Stimulated activated CD4-positive, alpha-beta T cell treated with anti-CD3 and anti-CD28 coated beads, Interleukin-15, amount 100 ng/mL, for 48 hours (primary cell): ENCODE measurements around the gene SASS6.

Experiments
- DNase-seq, 2 donors: peaks; one replicate each; pipeline ENCODE4 v3.0.0-alpha.2; 2020; ENCODE audit warnings: low read depth in 2 of 2

The SASS6 gene, protein sequence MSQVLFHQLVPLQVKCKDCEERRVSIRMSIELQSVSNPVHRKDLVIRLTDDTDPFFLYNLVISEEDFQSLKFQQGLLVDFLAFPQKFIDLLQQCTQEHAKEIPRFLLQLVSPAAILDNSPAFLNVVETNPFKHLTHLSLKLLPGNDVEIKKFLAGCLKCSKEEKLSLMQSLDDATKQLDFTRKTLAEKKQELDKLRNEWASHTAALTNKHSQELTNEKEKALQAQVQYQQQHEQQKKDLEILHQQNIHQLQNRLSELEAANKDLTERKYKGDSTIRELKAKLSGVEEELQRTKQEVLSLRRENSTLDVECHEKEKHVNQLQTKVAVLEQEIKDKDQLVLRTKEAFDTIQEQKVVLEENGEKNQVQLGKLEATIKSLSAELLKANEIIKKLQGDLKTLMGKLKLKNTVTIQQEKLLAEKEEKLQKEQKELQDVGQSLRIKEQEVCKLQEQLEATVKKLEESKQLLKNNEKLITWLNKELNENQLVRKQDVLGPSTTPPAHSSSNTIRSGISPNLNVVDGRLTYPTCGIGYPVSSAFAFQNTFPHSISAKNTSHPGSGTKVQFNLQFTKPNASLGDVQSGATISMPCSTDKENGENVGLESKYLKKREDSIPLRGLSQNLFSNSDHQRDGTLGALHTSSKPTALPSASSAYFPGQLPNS

DNA sequence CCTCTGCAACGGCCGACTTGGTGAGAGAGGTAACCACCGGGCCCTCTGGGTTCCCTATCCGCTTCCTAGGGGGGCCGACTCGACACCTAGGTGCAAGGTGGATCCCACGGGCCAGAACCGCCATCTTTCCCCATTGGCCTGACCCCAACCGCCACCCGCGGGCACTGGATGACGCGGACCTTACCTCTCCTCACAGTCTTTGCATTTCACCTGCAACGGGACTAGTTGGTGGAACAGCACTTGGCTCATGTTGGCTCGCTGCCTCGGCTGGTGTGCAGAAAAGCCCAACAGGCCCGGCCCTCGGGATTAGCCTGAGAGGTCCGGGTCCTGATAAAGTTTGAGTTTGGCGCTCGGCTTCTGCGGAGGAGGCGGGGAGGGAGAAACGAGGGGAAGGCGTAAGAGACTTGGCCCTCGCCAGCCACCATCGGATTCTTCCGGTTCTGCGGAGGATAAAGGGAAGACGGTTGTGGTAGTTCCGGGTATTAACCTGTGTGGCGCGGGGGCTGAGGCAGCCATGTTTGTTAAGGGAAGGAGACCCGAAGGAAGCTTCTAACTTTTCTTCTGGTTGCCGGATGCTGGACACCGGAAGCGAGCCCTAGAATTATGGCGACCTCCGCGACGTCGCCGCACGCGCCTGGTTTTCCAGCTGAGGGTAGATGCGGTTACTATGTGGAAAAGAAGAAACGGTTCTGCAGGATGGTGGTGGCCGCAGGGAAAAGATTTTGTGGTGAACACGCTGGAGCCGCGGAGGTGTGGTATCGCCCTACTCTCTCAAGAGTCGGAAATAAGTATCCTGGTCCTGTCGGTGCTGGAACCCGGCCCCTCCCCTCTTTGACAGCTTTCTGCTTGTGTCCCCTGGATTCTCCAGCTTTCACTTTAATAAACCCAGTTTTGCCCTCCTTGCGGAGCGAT is at the start of gene SASS6, which contains the start of gene TRMT13:
SASS6 (minus strand) TSS at position 365 of the 912 bp plus-strand sequence; CDS start at position 249, 116 bp downstream.
TRMT13 (plus strand) TSS at position 598 of the 912 bp plus-strand sequence; CDS start at position 604, 6 bp downstream.
- DNase-seq = peak; percentile 91 to 93

DNA sequence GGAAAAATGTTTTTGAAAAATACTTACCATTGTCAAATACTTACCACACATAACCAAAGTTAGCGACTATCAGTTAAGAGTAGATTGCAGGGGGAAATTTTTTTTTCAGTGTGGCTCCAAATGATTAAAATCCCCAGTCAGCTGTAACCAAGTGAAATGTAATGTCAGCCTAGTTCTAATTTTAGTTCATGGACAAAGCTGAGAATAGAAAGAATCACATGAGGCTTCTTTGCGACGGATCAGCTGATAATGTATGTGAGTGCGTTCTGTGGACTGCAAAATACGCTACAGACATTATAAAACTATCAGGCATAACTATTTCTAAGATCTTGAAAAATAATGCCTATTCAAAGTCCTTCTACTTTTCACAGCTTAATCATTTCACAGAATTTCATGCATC is 45.4 kb upstream of the SASS6 start, which contains the start of gene LRRC39:
LRRC39 (minus strand) TSS at position 166 of the 400 bp plus-strand sequence. CDS start 9,740 bp downstream, outside the sequence.
- no peak for DNase-seq

DNA sequence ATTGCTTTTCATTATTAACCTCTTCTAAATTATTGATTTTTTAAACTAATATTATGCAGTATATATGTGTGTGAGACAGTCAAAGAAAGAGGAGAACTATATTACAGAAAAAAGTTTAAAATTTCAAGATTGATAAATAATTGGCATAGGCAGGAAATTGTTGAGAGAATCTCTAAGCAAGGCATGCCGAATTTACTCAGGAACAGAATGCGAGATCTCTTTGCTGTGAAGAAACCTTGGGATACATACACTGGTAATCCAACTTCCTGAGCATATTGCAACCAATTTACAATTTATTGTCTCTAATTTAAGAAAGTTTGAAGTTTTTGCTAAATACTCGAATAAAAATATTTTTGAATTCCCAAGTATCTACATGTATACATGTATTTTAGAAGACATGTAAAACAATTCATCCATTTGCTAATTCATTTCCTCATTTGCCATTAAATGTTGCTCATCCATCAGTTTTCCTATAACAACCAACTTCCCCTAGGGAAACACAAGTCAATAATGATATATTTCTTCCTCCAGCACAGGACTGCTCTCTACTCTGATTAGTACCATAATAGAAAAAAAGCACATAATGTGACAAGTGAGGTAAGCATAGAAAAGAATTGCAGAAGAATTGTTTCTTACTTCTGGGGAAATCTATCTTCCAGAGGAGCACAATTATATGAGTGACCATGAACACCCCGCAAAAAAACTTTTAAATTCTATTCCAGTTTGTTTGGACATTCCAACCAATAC is 44.7 kb upstream of the SASS6 start:
- no peak for DNase-seq

DNA sequence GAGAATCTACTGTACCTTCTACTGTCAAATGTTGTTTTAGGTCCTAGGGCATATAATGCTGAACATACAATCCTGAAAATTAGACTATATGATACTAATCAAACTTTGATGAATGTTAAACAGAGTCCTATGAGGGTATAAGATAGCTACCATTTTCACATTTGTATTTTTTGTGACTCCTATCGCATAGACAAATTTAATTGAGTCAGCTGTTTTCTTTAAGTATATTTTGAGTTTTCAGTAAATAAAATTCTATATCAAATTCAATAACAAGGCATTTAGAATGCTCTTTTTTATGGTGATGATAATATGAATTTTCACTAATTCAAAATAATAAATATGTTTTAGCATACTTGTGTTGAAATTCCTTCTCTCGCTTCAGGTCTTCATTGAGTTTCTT is 35.3 kb upstream of the SASS6 start:
- no peak for DNase-seq

DNA sequence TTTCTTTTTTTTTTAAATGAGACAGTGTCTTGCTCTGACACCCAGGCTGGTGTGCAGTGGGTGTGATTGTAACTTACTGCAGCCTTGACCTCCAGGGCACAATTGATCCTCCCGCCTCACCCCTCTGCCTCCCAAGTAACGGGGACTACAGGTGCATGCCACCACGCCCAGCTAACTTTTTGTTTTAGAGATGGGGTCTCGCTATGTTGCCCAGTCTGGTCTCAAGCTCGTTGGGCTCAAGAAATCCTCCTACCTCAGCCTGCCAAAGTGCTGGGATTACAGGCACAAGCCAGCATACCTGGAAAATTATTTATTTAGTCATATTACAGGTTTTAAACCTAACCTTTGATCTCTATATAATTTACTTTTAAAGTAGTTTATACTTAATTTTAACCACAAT is 32.0 kb upstream of the SASS6 start:
- DNase-seq = no peak

DNA sequence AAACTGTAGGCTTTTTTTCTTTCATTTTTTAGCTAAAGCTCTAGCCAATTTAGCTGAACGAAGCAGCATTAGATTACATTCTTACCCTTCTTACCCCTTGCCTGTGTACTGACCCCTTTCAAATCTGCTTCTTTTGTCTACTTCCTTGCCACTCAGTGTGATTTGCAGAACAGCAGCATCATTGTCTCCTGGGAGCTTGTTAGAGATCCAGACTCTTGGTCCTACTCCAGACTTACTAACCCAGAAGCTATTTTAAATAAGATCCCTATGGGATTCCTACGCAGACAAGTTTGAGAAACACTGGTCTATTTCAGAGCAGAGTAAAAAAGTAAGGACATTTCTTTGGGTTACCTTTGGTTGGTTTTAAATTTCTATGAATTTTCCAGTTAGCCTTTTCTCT is 31.5 kb upstream of the SASS6 start:
- no peak for DNase-seq

DNA sequence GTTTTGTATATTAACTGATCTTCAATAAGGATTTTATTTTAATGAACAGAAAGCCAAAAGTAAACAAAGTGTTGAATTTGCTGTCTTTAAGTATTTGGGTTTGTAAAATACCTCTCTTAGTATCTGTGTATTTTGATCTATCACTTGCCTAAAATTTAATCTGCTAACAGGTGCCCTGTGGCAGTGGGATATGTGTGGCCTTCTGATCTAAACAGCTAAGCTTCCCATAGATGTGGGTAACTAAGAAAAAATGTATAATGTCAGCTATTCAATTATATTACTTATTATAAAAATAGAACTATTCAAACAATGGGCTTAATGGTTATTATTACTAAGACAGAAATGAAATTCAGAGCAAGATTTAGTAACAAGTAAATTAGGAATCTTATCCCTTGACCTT is 30.2 kb upstream of the SASS6 start:
- DNase-seq = no peak

DNA sequence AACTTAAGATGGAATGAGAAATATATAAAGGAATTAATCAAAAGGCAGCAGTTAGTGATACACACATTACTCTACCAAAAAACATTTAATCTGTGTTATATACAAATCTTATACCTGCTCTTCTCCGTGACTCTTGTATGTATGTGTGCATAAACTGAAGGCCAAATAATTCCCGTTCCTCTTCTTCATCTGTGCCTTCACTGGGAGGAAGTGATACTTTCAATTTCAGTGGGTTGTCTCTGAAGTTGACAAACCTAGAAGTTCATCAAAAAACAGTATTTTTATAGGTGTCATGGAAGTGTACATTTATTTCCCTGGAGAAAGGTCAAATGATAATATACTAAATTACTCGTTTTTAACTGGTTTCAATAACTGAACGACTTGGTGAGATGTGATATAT is 19.5 kb upstream of the SASS6 start:
- DNase-seq = no peak

DNA sequence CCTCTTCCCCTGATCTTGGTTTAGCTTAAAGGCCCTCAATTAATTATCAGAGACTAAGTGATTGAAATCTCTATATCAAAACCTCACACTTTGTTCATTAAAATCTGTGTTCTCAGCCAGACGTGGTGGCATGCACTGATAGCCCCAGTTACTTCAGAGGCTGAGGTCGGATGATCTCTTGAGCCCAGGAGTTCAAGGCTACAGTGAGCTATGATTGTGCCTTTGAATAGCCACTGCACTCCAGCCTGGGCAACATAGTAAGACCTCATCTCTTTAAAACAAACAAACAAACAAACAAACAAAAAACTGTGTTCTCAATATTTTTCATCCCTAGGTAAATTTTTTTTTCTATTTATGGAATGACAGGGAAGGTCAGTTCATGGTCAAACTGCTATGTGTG is 18.9 kb upstream of the SASS6 start:
- no peak for DNase-seq

DNA sequence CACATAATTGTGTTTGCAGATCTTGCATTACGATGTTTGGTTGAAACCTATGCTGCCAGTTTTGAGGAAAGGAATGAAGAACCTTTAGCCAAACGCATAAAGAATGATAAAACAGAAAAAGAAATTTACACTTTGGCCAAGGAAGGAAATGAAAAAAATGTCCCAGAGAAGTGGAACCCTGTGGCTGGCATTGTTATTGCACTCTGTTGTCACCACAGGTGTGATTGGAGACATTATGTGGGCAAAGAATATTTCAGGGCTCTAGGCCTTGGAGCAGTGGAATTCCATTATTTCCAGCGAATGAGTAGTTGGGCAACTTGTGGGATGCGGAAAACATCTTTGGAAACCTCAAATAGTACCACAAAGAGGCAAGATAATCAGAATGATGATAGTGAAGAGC is 15.1 kb upstream of the SASS6 start:
- DNase-seq = no peak

DNA sequence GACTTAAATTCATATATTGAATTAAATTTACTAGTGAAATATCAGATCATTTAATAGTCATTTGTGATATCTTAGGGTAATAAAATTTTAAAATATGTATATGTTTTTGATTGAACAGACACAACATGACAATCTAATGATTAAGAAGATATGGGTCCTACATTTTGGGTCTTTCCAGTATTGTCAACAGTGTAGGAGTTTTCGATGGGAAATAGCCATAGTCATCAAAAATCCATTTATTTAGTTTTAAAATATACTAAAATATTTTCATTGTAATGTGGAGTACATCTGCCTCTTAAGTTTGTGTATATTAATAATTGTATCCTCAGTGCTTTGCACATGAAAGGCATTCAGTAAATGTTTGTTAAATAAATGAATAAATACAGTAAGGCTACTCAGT is 14.2 kb upstream of the SASS6 start:
- no peak for DNase-seq

DNA sequence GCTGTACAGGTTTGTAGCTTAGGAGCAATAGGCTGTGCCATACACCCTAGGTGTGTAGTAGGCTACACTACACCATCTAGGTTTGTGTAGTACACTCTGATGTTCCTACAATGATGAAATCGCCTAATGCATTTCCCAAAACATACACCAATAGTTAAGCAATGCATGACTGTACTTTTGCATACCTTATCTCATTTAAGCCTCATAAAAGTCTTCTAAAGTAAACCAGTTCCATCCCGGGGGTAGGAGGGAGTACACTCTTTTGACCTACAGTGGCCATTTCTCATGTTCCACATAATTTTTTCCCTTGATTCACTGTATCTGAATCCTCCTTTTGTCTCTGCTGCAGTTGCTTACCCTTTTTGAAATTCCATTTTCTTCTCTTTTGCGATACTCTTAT is 12.4 kb upstream of the SASS6 start:
- DNase-seq = no peak

DNA sequence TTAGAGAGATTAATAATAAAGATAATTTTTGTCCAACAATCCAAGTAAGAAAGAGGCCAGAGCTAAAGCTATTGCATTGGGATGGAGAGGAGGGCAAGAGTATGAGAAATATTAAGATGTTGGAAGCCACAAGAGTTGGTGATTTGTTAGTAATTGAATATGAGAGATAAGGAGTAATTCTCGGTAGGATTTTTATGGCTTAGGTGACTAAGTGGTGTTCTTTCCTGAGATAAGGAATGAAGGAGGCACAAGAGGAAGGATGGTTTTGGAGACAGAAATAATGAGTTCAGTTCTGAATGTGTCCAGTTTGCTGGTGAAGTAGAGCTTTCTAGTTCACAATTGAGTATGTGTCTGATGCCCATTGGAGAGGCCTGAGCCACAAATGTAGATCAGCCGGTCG is 9.6 kb upstream of the SASS6 start:
- no peak for DNase-seq

DNA sequence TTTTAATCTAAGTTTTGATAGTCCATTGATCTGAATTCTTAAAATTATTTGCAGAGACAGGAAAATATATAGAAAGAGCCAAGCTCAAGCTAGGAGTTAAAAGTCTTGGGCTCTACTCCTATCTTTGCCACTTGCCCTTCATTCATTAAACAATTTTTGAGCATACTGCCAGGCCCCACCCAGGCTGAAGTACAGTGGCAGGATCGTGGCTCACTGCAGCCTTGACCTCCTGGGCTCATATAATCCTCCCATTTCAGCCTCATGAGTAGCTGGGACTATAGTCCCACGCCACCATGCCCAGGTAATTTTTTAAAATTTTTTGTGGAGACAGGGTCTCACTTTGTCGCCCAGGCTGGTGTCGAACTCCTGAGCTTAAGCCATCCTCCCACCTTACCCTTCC is 8.5 kb upstream of the SASS6 start:
- DNase-seq = no peak

DNA sequence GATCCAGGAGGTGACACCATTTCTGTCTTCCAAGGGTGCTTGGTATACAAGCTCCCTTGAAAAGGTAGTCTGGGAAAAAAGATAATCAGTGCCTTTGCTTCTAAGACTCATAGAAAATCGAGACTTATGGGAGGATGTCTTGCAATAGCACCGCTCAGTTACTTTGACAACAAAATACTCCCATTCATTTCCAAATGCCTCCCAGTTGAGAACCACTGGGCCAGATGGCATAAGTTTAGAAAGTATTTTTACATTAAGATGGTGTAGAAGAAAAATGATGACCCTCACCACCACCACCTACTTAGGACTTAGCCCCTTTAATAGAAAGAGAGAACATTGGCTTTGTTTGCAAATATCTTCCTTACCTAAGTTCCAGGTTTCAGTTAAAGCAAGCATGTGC is 4.9 kb upstream of the SASS6 start:
- no peak for DNase-seq

DNA sequence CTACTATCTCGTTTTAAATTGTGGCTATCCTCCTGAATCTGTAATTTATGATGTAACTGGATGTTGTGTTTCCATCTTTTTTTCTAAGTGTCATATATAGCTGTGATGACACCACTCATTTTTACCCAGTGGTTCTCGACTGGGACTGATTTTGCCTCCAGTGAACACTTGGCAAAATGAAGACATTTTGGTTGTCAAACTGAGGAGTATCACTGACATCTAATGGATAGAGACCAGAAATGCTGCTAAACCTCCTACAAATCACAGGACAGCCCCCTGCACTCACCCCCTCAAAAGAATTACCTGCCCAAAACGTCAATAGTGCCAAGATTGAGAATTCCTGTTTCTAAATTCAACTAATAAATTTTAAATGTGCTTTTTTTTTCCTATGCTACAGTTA is 2.1 kb upstream of the SASS6 start:
- no peak for DNase-seq

DNA sequence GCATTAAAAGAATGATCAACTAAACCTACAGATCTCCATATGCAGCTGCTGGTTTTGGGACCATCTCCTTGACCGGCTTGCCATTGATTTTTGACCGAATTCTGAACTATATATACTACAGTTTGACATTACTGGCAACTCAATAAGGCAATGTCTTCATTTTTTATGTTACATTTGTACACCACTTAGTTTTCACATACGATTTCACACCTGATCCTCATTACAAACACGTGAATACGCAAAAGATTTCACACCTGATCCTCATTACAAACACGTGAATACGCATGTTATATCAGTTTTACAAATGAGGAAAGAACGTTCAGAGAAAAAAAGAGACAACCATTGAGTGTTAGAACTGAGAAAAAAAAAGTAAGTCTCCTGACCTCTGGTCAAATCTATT is 1.1 kb downstream of the SASS6 start:
- no peak for DNase-seq

DNA sequence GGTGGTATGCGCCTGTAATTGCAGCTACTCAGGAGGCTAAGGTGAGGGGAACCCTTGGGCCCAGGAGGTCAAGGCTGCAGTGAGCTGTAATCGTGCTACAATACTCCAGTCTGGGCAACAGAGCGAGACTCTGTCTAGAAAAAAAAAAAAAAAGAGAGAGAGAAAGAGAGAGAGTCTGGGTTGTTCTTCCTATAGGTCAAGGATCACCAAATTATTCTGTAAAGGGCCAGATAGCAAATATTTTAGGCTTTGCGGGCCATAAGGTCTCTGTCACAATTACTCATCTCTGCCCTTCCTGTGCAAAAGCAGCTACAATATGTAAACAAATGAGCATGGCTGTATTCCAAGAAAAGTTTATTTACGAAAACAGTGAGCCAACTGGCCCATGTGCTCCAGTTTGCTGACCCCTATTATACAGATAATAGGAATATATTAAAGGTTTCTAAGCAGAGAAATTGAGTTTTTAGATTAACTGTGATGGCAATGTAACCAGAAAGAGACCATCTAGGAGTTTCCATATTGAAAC is 2.1 kb downstream of the SASS6 start:
- DNase-seq = no peak

DNA sequence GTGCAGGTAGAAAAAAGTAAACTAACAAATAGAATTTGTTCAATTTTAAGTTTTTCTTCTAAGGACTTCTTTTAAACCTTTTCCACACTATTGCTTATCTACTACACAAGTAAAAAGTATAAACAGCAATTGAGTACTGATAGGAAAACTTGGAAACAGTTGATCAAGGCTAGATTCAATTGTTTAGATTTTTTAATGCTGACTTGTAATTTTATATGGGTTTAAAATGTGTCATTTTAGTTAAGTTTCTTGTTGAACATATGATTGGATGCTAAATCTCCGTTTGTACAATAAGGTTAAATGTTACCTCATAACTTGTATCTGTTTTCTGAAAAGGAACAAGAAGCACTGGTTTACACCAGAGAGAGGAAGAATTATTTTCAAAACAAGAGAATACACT is 5.5 kb downstream of the SASS6 start:
- no peak for DNase-seq

DNA sequence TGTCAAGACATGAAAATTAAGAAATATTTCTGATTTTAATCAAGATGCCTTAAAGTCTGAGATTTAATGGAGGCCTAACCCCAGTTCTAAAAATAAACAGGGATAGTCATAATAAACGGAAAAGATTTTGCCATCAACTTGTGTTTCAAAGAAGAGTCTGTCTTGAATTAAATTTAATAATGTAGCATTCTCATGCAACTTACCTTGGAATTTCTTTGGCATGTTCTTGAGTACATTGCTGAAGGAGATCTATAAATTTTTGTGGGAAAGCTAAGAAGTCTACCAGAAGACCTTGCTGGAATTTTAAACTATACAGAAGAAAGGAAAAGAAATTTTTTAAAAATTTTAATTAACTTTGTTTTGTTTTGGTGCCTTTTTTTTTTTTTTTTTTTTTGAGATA is 10.6 kb downstream of the SASS6 start:
- no peak for DNase-seq

DNA sequence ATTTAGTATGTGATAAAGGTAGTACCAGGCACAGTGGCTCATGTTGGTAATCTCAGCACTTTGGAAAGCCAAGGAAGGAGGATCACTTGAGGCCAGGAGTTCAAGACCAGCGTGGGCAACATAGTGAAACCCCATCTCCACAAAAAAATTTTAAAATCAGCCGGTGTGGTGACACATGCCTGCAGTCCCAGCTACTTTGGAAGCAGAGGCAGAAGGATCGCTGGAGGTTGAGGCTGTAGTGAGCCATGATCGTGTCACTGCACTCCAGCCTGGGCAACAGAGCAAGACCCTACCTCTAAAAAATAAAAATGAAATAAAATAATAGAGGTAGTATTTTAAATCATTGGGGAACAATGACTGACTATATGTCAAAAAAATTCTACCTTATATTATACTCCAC is 17.2 kb downstream of the SASS6 start:
- no peak for DNase-seq
